HL-60/S4 treated with phorbol 12-myristate 13-acetate at 8.2 ng/mL for 4 days and 3 days (cell line): ENCODE results near the gene TNFAIP2.

Experiments used
- in situ Hi-C: fragments of 300-500 bp; cut with MboI; formaldehyde crosslinking; loops from 2 replicates; pipeline ENCODE4 v1.15.0; 2022; ENCODE audit warnings: low sequenced_read_pairs

Gene TNFAIP2, protein sequence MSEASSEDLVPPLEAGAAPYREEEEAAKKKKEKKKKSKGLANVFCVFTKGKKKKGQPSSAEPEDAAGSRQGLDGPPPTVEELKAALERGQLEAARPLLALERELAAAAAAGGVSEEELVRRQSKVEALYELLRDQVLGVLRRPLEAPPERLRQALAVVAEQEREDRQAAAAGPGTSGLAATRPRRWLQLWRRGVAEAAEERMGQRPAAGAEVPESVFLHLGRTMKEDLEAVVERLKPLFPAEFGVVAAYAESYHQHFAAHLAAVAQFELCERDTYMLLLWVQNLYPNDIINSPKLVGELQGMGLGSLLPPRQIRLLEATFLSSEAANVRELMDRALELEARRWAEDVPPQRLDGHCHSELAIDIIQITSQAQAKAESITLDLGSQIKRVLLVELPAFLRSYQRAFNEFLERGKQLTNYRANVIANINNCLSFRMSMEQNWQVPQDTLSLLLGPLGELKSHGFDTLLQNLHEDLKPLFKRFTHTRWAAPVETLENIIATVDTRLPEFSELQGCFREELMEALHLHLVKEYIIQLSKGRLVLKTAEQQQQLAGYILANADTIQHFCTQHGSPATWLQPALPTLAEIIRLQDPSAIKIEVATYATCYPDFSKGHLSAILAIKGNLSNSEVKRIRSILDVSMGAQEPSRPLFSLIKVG

DNA sequence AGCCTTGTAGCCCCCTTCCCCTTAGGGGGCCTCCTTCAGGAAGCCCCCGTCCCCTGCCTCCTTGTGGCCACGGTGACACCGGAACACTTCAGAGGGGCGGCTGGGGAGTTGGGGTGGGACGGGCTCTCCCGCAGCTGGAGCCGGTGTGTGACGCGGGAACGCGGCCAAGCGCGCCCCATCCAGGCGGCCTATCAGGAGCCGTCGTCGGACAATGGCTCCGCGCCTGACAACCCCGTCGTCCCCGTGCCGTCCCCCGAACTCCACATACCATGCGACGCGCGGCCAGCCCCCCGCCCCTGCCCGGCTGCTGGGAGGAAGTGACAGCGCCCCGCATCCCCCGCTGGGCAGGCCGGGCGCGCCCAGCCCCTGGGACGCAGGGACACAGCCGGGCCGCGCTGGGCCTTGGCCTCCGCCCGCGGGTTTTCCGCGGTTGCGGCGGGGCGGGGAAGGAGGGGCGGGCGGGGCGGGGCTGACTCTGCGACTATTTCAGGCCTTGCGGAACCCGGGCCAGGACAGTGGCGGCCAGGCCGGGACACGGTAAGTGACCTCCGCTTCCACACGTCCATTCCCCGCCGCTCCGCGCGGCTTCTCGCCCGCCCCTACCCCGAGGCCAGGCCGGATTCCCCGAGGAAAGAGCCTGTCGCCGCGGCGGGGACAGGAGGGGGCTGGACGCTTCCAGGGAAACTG is at the start of gene TNFAIP2:
TNFAIP2 (plus strand) TSS at position 515 of the 687 bp plus-strand sequence. CDS start 2,997 bp downstream, outside the sequence.
- in situ Hi-C loops: no loop called here

DNA sequence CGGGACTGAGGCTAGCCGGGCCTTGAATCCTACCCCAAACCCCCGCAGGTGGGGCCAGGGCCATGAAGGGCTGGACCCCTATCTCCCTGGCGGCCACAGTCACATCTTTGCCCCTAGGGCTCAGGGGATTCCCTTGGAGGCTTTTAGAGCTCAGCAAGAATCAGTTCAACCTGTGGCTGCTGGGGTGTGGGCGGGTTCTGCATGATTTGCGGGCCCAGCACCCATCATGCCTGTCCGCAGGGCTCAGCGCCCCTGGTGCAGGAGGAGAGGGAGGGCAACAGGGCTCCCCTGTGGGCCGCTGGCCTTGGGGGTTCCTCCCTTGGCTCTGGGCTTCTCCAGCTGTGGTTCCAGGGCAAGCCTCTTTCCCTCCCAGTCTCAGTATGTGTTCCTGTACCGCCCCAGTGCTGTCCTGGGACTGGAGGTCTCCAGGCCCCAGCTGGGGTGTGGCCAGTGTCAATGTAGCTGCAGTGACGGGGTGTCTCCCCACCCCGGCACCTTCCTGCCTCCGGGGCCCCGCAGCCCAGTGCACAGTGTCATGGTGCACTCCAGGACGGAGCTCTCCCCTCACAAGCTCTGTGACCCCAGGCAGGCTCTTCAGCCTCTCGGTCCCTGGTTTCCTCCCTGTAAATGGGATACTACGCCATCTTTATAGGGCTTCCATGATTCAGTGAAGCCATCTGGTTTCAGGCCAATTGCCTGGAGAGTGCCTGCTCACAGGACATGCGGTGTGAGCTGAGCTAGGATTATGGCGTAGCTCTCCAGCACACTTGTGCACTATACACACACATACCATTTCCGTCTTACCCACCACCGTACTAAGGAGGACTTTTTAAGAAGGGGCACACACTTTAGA is 49.2 kb upstream of the TNFAIP2 start:
- in situ Hi-C loops: no loop called here

DNA sequence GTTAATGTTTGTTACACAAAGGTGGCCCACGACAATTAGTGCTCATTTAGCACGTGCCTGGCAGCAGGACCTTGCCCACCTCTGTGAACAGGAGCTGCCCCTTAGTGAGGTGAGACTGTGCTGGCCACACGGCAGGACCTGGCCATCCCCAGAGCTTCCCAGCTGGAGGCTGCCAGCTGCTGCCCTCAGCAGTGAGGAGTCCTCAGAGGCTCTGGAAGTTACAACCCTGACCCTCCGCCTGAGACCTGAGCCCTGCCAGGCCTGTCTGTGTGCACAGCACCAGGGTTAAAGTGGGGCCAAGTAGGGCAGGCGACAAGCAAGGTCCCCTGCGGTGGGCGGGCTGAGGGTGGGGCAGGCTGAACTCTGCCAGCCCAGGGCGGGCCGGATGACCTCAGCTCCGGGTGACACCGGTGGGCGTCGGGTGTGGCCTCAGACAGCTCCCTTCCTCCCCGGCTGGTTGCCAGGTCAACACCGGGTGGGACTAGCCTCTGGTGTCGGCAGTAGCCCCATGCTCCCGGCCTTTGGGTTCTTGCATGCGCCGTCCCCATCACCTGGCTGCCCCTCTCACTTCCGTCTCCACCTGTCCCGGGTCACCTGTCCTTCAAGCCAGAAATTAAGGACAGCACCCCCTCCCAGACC is 48.4 kb upstream of the TNFAIP2 start:
- in situ Hi-C loops: no loop called here

DNA sequence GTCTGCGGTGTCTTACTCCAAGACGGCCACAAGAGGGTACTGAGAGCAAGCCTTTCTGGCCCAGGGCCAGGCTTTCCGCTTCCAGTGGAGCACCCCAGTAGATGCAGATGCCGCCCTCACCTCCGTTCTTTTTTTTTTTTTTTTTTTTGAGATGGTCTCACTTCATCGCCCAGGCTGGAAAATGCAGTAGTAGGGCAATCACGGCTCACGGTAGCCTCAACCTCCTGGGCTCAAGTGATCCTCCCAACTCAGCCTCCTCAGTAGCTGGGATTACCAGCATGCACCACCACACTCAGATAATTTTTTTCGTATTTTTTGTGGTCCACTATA is 44.9 kb upstream of the TNFAIP2 start:
- in situ Hi-C loops: no loop called here

DNA sequence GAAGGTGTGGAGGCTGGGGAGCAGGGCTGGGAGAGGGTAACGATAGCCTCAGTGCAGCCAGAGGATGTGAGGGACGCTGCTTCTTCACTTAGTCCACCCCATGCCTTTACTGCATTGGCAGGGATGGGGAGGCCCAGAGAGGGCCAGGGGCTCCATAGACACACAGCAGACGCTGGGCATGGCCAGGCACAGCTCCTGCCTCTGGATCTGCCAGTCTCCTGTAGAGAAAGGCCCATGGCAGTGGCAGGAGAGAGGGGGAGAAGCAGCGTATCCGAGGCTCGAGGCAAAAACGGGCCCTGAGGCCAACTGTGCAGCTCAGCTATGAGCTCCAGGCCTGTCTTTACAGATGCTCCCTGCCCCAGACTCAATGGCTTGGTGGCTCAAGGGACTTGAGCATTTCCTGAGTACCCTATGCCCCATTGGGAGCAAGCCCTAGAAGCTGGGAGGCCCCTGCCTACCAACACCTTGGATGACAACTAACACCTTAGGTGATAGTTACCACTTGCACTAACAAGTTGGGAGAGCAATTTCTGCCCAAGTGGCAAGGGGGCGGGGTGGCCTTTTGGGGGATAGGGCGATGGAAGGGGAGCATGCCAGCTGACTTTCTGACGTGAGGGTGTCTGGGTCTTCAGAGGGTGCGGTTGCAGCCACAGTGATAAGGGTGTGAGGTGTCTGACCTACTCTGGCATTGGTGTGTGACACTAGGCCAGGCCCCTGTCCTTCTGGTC is 44.2 kb upstream of the TNFAIP2 start:
- in situ Hi-C loops: no loop called here

DNA sequence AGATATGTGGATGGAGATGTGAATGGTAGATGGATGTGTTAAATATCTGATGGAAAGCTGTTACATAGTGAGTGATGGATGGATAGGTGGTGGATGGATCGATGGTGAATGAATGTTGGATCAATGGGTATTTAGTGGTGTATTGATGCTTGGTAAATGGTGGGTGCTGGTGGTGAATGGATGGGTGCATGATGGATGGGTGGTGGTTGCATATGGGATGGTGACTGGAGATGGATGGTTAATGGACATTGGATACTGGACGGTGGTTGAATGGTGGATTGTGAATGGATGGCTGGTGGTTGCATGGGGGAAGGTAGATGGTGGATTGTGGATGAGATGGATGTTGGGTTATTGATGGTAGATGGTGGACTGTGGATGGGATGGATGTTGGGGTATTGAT is 41.3 kb upstream of the TNFAIP2 start:
- in situ Hi-C loops: loop anchor here (10.0 kb wide), 1 partner anchor 213 kb away; no protein-coding TSS in a partner anchor

DNA sequence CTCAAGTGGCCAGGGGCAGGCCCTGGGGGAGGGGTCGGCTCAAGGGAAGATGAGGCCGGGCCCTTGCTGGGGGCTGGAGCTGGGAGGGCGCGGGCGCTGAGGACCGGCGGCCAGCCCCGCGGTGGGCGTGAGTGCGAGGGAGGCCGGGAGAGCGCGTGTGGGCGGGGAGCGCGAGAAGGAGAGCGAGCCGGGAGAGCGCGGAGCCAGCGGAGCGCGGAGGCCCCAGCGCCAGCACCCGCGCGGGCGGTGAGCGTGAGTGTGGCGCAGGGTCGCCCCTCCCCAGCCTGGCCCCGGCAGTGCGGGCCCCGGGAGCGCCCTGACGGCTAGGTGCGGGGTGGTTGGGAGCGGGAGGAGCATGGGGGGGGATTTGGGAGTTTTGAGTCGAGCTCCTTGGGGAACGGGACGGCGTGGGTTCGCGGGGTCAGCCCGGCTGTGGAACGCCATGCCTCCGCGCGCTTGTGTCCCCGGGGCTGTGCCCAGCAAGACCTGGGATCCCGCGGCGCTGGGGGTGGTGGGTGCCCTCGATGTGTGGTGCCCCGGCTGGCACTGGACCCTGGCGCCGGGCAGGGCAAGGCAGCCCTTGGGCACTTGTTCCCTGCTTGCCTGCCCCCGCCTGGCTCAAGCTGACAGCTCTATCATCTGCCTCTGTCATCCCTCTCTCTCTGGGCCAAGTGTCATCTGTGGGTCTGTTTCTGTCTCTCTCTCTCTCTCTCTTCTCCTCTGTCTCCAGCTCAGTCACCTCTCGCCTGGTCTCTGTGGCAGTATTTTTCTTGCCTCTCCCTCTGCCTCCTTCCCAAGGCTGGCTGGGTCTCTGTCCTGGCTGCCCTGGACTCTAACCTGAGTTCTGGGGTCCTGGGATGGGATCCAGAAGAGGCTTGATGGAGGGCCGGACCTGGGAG is 39.0 kb upstream of the TNFAIP2 start, which contains the start of gene LBHD2:
LBHD2 (plus strand) TSS at position 190 of the 899 bp plus-strand sequence. CDS start 1,803 bp downstream, outside the sequence.
- in situ Hi-C loops: loop anchor here (10.0 kb wide), 1 partner anchor 211 kb away; no protein-coding TSS in a partner anchor

DNA sequence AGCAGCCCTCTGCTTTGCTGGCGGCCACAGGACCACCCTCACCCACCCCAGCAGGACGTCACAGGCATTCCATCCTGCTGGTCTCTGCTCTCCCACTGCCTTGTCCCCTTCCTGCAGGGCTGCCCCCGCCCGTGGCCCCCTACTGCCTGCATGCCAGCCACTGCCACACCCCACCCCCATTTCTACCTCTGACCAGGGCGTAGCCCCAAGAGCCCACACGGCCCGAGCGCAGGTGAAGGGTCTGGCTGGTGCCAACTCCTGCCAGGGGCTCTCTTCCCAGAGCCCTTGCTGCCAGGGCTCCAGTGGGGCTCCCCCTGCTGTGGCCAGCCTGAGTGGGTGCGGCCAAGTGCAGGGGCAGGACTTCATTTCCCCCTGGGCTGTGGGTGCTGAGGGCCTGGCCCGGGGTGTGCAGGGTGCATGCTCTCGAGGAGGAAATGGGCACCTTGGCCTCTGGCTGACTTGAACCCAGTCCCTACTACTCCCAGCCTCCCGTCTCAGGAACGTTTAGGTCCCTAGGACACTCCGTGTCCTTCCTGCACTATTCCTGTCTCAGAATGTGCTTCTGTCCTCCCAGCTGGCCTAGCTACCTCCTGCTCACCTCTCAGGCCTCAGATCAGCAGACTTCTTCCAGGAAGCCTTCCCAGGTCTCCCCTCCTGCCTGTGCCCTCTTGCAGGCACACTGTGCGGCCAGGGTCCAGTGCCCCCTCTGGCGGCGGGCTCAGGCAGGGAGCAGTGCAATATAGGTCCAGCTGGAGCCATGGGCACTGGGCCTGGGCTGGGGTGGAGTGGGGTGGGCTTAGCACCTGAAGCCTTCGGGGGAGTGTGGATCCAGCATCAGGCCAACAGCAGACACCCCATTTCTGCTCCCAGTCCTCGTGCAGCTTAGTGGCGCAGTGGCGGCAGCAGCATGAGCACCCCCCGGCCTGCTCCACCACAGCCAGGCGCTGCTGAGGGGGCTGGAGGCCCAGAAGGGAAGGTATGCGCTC is 37.9 kb upstream of the TNFAIP2 start:
- in situ Hi-C loops: loop anchor here (10.0 kb wide), 1 partner anchor 209 kb away; no protein-coding TSS in a partner anchor

DNA sequence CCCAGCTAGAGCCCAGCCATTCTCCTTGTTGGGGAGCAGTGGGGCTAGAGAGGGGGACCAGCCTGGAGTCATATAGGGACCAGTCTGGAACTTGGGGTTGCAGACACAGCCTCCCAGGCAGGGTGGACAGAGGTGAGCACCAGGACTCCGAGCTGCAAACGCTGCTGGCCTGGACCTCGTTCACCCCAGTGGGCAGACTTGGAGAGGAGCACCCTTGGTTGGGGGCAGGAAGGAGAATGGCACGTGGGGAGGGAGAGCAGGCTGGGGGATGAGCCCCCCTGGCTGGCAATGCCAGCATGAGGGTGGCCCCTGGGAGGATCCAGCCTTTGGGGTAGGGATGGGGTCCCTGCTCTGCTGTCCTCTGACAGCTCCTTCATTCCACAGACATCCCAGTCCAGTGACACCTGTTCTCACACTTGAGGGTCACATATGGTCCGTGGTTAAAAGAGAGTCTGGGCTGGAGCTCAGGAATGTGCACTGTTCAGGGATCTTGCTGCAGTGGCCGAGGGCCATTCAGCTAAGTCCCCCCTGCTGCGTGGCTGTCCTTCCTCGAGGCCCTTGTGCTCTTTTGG is 36.4 kb upstream of the TNFAIP2 start:
- in situ Hi-C loops: loop anchor here (10.0 kb wide), 1 partner anchor 208 kb away; no protein-coding TSS in a partner anchor

DNA sequence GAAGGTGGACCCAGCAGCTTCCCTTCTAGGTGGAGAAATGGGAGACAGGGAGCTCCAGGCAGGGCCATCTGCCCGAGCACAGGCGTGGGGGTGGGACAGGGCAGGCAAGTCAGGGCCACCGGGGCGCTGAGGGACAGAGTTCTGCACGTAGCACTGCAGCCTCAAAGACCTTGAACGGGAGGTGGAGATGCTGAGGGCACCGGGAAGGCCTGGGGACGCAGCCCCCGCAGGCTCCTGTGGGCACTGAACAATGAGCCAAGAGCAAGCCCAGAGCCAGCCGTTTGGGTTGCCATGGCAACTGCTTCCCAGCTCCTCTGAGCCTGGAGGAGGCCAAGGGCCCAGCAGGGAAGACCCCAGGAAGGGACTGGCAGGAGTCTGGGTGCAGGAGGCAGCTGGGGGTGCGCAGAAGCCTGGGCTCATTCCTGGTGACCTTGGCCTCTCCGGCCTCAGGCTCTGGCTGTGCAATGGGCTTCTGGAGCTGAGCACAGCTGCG is 35.9 kb upstream of the TNFAIP2 start:
- in situ Hi-C loops: loop anchor here (10.0 kb wide), 1 partner anchor 207 kb away; no protein-coding TSS in a partner anchor

DNA sequence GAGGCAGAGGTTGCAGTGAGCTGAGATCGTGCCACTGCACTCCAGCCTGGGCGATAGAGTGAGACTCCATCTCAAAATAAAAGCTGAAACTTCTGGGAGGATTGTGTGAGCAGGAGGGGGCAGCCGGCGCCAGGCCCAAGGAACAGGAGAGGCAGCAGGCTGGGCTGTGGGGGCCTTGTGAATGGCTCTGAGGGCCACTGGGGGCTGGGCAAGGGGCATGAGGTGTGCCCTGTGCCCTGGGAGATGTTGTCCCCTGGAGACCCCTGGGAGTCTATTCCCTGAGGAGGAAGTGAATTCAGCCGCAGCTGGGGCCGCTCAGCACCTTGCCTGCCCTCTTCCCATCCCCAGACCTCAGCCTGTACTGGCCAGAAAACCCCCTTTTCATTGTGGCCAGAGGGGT is 34.3 kb upstream of the TNFAIP2 start:
- in situ Hi-C loops: loop anchor here (10.0 kb wide), 1 partner anchor 206 kb away; no protein-coding TSS in a partner anchor

DNA sequence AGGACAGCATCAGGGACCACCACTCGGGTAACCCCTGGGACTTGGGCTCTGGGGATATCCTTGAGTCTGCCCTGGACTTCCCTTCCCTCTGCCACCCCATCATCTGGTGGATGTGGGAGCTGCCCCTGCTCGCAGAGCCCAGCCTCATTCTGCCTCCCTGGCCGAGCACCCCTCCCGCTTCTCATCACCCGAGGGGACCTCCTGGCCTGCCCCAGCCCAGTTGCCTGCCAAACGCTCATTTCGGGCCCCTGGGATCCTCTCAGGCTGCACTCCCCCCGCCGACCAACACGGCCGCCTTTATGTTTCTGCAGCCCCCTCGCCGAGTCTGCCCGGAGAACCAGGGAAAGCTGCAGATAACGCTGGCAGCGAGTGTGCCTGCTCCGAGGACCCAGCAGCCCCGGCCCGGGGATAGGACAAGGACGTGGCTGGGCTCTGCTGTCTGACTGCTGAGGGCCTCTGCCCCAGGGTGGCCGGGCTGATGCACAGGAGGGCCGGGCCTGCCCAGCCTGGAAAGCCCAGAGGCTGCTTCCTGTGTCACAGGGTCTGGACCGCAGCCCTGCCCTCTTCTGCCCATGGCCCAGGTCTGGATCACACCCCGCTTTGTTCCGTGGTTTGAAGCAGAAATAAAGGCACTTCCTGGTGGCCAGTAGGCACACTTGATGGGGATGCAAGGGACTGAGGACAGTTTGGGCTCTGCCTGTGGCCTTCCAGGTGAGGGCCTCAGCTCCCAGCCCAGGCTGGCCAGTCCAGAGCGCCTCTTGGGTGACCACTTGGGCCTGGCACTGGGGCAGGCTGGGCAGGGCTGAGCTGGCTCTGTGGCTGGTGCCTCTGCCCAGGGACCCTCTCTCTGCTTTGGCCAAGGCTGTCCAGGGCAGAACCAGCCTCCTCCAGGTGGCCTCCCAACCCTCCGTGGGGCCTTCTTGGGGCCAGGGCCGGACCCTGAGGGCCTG is 33.6 kb upstream of the TNFAIP2 start:
- in situ Hi-C loops: loop anchor here (10.0 kb wide), 1 partner anchor 205 kb away; no protein-coding TSS in a partner anchor

DNA sequence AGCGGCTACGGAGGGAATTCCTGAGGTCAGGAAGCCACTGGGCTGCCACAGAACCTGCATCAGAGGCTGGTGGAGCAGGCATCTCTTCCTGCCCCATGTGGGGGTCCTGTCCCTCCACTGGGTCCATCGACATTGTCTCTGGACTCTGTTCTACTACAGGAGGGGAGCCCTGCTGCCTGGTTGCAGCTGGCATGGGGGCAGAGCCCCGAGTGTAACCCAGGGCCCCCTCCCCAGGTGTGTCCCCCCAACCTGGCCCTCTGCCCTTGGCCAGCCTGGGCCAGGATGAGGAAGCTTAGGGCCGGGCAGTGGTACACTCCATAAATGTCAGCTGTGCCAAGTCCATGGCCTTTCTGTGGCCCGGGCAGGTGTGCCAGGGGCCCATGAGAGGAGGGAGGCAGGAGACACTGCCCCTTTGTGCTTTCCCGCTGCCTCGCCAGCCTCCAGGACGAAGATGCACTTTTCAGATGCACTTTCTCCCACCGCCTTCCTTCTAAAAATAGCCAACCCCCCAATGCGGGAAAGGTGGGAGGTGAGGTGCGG is 32.7 kb upstream of the TNFAIP2 start:
- in situ Hi-C loops: no loop called here

DNA sequence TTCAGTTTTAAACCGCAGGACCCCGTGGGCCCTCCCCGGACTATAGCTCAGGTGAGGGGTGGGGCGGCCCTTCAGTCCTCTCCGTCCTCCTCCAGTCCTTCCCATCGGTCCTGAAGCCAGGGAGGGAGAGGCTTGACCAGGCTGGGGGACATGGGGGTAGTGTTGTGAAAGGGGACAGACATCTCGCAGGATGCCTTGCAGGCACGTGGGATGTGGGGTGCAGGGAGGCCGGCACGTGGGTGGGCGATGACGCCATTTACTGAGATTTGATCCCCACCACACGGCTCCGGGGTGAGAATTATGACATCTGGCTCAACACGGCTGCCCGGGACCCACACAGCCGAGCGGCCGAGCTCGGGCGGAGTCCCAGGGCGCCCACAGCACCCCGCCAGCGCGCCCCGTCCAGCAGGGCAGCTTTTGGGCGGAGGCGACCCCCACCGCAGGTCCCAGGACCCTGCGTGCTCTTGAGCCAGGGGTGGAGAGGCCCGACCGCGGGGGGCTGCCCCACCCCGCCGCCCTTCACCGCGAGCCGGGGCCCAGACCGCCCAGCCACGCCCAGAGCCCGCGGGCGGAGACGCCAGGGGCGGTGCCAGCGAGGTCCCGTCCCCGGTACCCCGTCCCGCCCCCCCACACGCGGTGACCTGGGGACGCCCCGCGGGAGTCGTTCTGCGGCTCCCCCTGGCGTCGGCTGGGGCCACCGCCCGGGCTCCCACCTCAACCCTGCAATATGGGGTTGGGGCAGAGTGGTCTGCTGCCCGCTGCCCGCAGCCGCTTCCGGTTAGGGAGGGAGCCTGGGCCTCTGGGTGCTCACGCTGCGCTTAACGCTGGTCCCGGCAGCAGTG is 32.0 kb upstream of the TNFAIP2 start:
- in situ Hi-C loops: no loop called here
